ENCODE results near the gene ARID4B. TPM values are rescaled to one million over a fixed set of nuclear protein-coding genes. Genes with fewer than 3 reads are reported as not detected.

ARID4B gene
- total RNA-seq, 2 experiments from 2014 or later, result 28.7 to 44.9 TPM

- H4K20me1 ChIP-seq (ENCODE audit: insufficient read depth, low read length), result peaks cover 28% of the 10 kb centered on the region; the same call in 1 of the 2 replicates
- no peaks in the 10 kb centered on the region for H3K9me3 ChIP-seq (ENCODE audit: low read length)
- H3K9me2 ChIP-seq (ENCODE audit: insufficient read depth, low read length), result no peaks in the 10 kb centered on the region
- intact Hi-C loops (cut with micrococcal nuclease; ENCODE audit: unreplicated experiment), result loop anchor here (5.0 kb wide), 3 partner anchors 165 to 955 kb away; partner anchors contain the start of genes ERO1B and RBM34
- ChIA-PET POLR2A (no interaction called here), CTCF (ENCODE audit: unreplicated experiment) (no interaction called here)
- peak overlapping the region; percentile 96 for H3K4me3 ChIP-seq (ENCODE audit: low read depth, low read length, poor library complexity, severe bottlenecking)
- DNase-seq (ENCODE audit: low spot score), result peak; percentile 73
- BruUV-seq (replicated peaks), result no TSS peak
- peak overlapping the region; percentile 76 for H3K4me2 ChIP-seq (ENCODE audit: low read length)
- peaks cover 89% of the 10 kb centered on the region for H3K79me2 ChIP-seq (ENCODE audit: insufficient read depth, low read depth, low read length)
- H3K27ac ChIP-seq (ENCODE audit: low read depth, low read length, poor library complexity, severe bottlenecking), result peak overlapping the region; percentile 72
- peak overlapping the region; percentile 30; the same call in 1 of the 2 replicates for H2AFZ ChIP-seq (ENCODE audit: low read length)
- TF ChIP-seq EZH2phosphoT487 (IDR thresholded peaks at IDR 0.05; ENCODE audit: borderline replicate concordance, low read depth, low read length) (no peak), CTCF (conservative IDR thresholded peaks at IDR 0.05; ENCODE audit: low read length) (no peak)
- peaks cover 39% of the 10 kb centered on the region for H3K4me1 ChIP-seq (ENCODE audit: insufficient read depth, low read length, poor library complexity, severe bottlenecking)
- peaks cover 57% of the 10 kb centered on the region for H3K36me3 ChIP-seq (ENCODE audit: insufficient read depth, low read length)
These were observed 1.0 kb downstream of the ARID4B start for GRCh38 chr1:235326719-235327558.

GRCh38 chr1:235325854-235326253 lies 2.1 kb downstream of the ARID4B start:
- no peaks in the 10 kb centered on the region for H3K9me2 ChIP-seq (ENCODE audit: insufficient read depth, low read length)
- BruUV-seq (replicated peaks), result no TSS peak
- peaks cover 28% of the 10 kb centered on the region for H3K4me1 ChIP-seq (ENCODE audit: insufficient read depth, low read length, poor library complexity, severe bottlenecking)
- TF ChIP-seq CTCF (conservative IDR thresholded peaks at IDR 0.05; ENCODE audit: low read length), result no peak
- intact Hi-C loops (cut with micrococcal nuclease; ENCODE audit: unreplicated experiment), result loop anchor here (5.0 kb wide), 3 partner anchors 164 to 956 kb away; partner anchors contain the start of genes ERO1B and RBM34
- H3K9me3 ChIP-seq (ENCODE audit: low read length), result no peaks in the 10 kb centered on the region
- peak overlapping the region; percentile 72 for H3K27ac ChIP-seq (ENCODE audit: low read depth, low read length, poor library complexity, severe bottlenecking)
- H3K4me2 ChIP-seq (ENCODE audit: low read length), result peak overlapping the region; percentile 76
- peaks cover 28% of the 10 kb centered on the region; the same call in 1 of the 2 replicates for H4K20me1 ChIP-seq (ENCODE audit: insufficient read depth, low read length)
- H3K79me2 ChIP-seq (ENCODE audit: insufficient read depth, low read depth, low read length), result peaks cover 85% of the 10 kb centered on the region
- DNase-seq (ENCODE audit: low spot score), result no peak
- POLR2A ChIA-PET, result interaction anchor here (0.6 to 1.6 kb wide), 3 partner anchors 22 to 255 kb away, joined by 3 to 6 read pairs (median 6); no protein-coding TSS in a partner anchor
- peak overlapping the region; percentile 96 for H3K4me3 ChIP-seq (ENCODE audit: low read depth, low read length, poor library complexity, severe bottlenecking)
- CTCF ChIA-PET (ENCODE audit: unreplicated experiment), result no interaction called here
- no peak overlapping the region for H2AFZ ChIP-seq (ENCODE audit: low read length)
- peaks cover 55% of the 10 kb centered on the region; the same call in 1 of the 2 replicates for H3K36me3 ChIP-seq (ENCODE audit: insufficient read depth, low read length)
